Measurements from ENCODE around the gene LRRN2.

Gene LRRN2

DNA sequence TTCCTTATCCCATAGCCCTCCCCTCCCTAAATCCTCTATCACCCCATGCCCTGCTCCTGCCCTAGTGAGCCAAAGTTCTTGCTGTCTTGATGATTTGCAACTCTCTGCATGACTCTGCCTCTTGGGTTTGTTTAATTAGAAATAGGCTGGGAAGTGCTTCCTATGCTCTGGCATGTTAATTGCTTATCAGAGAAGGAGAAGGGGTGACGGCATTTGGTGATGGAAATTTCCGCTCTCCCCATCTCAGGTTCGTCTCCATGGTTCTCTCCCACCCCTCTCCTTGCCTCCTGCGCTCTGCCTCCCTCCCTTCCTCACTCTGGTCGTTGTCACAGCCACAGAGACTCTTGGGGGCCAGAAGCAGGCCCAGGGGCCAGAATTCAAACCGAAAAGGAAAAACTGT lies 68.9 kb downstream of the LRRN2 start:
- Histone ChIP-seq H3K9me3 (no peaks in the 10 kb centered on the region), H3K4me3 (no peak overlapping the region), H4K20me1 (peaks cover 77% of the 10 kb centered on the region), H3K4me2 (no peak overlapping the region), H3K4me1 (peaks cover 44% of the 10 kb centered on the region), H3K27ac (no peak overlapping the region), H3K9ac (no peak overlapping the region), H3K36me3 (peaks cover 64% of the 10 kb centered on the region), H3K27me3 (no peaks in the 10 kb centered on the region)
- TF ChIP-seq Cebpa-rat (IDR thresholded peaks at IDR 0.05) = no peak

DNA sequence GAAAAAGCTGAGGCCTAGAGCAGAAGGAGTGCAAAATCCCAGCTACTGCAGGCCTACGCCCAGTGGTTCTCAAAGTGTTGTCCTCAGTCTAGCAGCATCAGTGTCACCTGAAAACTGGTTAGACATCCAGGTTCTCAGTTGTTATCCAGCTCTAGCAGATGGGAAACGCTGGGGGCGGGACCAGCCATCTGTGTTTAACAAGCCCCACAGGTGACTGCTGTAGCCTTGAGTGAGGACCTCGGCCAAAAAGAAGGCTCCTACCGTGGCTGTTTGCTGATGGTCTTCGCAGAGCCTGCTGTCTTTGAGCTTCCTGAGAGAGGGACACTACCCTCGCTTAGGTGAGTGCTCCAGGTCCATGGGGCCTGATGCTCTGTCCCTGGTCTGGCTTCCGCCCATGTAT lies 69.7 kb downstream of the LRRN2 start:
- Histone ChIP-seq H3K9me3 (no peaks in the 10 kb centered on the region), H3K4me2 (no peak overlapping the region; the same call in 1 of the 2 replicates), H3K9ac (no peak overlapping the region), H3K36me3 (peaks cover 57% of the 10 kb centered on the region), H3K4me3 (no peak overlapping the region), H4K20me1 (peaks cover 69% of the 10 kb centered on the region), H3K4me1 (peaks cover 37% of the 10 kb centered on the region), H3K27me3 (no peaks in the 10 kb centered on the region), H3K27ac (no peak overlapping the region)
- TF ChIP-seq Cebpa-rat (IDR thresholded peaks at IDR 0.05) = no peak

DNA sequence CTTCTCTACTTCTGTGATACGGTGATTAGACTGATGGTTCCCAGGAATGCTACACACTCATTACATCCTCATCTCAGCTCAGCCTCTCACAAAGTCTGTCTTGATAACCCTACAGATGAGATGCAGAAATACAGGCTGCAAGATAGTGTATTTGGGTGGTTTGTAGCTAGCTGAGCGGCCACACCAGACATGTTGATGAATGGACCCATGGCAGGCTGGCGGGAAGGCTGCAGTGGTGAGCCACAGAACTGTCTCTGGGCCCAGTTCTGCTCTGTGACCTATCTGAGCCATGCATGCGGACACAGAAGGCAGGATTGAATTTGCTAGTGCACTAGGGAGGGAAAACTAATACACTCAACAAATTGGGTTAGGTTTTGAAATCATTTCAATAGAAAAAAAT lies 71.9 kb downstream of the LRRN2 start:
- no peak overlapping the region for H3K9ac ChIP-seq
- peaks cover 34% of the 10 kb centered on the region for H3K36me3 ChIP-seq
- peak overlapping the region; percentile 60 for H3K4me2 ChIP-seq
- no peaks in the 10 kb centered on the region for H3K27me3 ChIP-seq
- no peak for TF ChIP-seq Cebpa-rat (IDR thresholded peaks at IDR 0.05)
- no peak overlapping the region for H3K27ac ChIP-seq
- no peak overlapping the region for H3K4me3 ChIP-seq
- peaks cover 37% of the 10 kb centered on the region for H3K4me1 ChIP-seq
- H4K20me1 ChIP-seq = peaks cover 47% of the 10 kb centered on the region
- no peaks in the 10 kb centered on the region for H3K9me3 ChIP-seq

DNA sequence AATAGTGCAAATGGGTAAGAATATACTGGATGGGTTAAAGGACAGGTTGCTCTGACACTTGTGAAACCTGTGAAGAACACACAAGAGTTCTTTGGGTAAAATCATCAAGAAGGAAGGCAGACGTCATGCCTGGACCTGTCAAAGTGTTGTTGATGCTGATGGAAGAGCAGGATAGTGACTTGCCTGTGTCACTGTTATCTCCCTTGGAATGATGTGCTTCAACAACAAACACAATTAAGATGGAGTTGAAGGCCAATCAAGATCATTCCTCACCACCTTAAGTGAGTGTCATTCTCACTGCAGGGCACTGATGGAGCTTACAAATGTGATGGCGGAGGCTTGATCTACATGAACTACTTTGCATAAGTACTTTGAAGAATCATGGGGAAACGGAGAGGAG lies 73.2 kb downstream of the LRRN2 start:
- no peaks in the 10 kb centered on the region for H3K9me3 ChIP-seq
- H4K20me1 ChIP-seq = peaks cover 33% of the 10 kb centered on the region
- H3K9ac ChIP-seq = no peak overlapping the region
- H3K4me2 ChIP-seq = peak overlapping the region; percentile 60
- H3K4me1 ChIP-seq = peaks cover 37% of the 10 kb centered on the region
- no peak overlapping the region for H3K4me3 ChIP-seq
- H3K36me3 ChIP-seq = peaks cover 21% of the 10 kb centered on the region
- no peak overlapping the region for H3K27ac ChIP-seq
- no peaks in the 10 kb centered on the region for H3K27me3 ChIP-seq
- TF ChIP-seq Cebpa-rat (IDR thresholded peaks at IDR 0.05) = no peak

DNA sequence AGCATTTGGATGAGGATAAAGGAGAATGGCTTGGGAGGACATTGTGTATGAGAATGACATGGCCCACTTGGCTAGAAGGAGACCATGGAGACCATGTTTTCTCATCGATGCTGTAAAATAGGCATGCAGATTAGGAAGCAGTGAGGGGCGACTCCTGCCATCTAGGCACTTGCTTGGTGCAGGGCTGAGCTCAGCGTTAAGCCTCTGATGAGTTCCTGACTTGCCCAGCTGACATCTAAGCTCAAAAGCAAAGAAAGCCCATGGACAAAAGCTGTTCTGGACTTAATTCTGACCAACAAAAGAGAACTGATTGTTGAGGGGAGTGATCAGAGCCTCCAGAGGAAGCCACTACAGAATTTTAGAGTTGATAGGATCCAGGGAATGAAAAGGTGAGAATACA lies 74.5 kb downstream of the LRRN2 start:
- Histone ChIP-seq H3K9me3 (no peaks in the 10 kb centered on the region), H3K27me3 (no peaks in the 10 kb centered on the region), H3K27ac (no peak overlapping the region), H3K4me2 (no peak overlapping the region), H4K20me1 (peaks cover 24% of the 10 kb centered on the region), H3K4me1 (peaks cover 37% of the 10 kb centered on the region), H3K4me3 (no peak overlapping the region), H3K9ac (no peak overlapping the region), H3K36me3 (peaks cover 8% of the 10 kb centered on the region)
- TF ChIP-seq Cebpa-rat (IDR thresholded peaks at IDR 0.05) = no peak

DNA sequence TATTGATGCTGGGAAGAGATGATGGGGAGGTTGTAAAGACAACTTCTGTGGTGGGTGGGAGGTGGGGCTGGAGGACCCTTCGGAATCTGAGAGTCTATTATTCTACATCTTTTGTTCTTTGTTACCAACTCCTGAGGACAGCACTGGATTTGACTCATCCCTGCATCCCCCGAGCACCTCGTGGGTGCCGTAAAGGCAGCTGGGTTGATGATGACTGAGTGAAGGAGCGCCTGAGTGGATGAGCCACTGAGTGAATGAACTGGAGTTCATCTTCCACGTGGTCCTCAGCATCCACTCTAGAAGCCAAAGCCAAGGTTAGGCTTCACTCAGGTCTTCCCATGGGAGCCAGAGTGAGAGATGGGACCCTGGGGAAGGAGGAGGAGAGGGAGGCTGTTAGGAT lies 77.6 kb downstream of the LRRN2 start:
- Histone ChIP-seq H3K9me3 (no peaks in the 10 kb centered on the region), H3K27me3 (no peaks in the 10 kb centered on the region), H3K4me1 (peaks cover 8% of the 10 kb centered on the region)

DNA sequence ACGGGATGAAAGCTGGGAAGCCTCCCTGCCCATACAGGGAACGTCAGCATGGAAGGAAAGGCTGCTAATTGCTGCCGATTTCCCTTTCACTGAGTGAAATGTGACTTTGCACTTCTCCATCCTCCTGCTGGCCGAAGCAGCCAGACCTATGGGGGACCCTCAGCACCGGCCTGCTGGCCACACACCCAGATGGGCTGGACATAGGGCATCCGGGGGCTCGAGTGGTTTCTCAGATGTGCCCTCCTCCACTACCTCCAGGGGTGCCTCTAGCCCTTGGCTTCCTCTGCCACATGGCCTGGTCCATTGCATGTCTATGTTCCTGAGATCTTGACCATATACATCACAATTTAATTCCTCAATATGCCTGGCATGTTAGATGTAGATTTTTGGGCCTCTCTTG lies 79.7 kb downstream of the LRRN2 start:
- H4K20me1 ChIP-seq = no peaks in the 10 kb centered on the region
- no peak for TF ChIP-seq Cebpa-rat (IDR thresholded peaks at IDR 0.05)
- no peak overlapping the region for H3K27ac ChIP-seq
- H3K4me2 ChIP-seq = no peak overlapping the region
- no peaks in the 10 kb centered on the region for H3K9me3 ChIP-seq
- no peaks in the 10 kb centered on the region for H3K27me3 ChIP-seq
- H3K36me3 ChIP-seq = no peaks in the 10 kb centered on the region
- H3K4me3 ChIP-seq = no peak overlapping the region
- no peaks in the 10 kb centered on the region for H3K4me1 ChIP-seq
- no peak overlapping the region for H3K9ac ChIP-seq

More for the DNA sequence above, 77.6 kb downstream of the LRRN2 start:
- Histone ChIP-seq H4K20me1 (peaks cover 6% of the 10 kb centered on the region), H3K9ac (no peak overlapping the region), H3K4me3 (no peak overlapping the region), H3K36me3 (no peaks in the 10 kb centered on the region), H3K4me2 (no peak overlapping the region), H3K27ac (no peak overlapping the region)
- no peak for TF ChIP-seq Cebpa-rat (IDR thresholded peaks at IDR 0.05)

DNA sequence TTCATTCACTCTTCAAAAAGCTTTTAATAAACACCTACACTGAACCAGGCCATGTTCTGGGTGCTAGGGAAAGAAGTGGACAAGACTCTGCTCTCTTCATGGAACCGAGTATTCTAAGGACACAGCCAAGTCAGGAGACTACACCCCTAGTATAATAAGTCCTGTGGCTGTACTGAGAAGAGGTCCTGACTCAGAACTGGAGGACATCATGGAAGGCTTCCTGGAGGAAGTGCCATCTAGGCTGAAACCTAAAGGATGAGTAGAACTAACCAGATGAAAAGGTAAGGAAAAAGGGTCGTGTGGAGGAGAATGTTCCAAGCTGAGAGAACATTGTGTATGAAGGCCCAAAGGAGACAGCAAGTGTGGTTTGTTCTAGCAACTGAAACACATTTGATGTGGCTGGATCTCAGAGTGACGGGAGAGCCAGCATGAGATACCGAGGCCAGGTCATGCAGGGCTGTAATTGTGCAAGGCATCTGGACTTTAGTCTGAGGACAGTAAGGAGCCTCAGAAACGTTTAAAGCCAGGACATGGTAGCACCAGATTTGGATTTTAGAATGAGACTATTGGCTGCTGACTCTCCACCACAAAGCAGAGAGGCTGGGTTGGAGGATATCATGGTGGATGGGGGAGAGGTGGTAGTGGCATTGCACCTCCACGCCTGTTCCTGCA lies 82.5 kb downstream of the LRRN2 start:
- Histone ChIP-seq H3K27ac (no peak overlapping the region), H3K36me3 (no peaks in the 10 kb centered on the region), H3K4me3 (no peak overlapping the region), H3K9ac (no peak overlapping the region), H4K20me1 (no peaks in the 10 kb centered on the region), H3K27me3 (no peaks in the 10 kb centered on the region), H3K4me1 (no peaks in the 10 kb centered on the region; the same call in 1 of the 2 replicates), H3K9me3 (no peaks in the 10 kb centered on the region), H3K4me2 (no peak overlapping the region)
- no peak for TF ChIP-seq Cebpa-rat (IDR thresholded peaks at IDR 0.05)

DNA sequence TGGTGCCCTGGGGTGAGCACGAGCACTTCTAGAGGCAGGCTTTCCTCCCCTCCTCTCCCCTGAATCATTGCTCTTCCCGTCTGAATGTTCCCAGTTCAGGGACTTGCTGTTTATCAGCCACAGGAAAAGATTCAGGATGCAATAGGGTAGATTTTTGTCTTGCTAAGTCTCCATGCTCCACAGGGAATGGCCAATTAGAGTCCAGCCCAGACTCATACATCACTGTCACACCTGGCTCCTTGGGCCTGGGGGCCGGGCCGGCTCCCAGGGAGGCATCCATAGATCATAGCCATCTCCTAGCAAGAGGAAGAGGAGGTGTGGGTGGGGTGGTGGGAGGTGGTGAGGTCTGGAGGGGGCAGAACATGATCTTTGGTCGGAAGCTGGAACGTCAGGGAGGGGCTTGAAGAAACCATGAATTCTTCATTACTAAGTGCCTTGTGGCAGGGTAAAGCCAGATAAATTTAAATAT lies 83.4 kb downstream of the LRRN2 start:
- H4K20me1 ChIP-seq = no peaks in the 10 kb centered on the region
- no peak overlapping the region for H3K4me3 ChIP-seq
- no peak overlapping the region for H3K4me2 ChIP-seq
- H3K27ac ChIP-seq = no peak overlapping the region
- no peaks in the 10 kb centered on the region for H3K9me3 ChIP-seq
- no peaks in the 10 kb centered on the region for H3K27me3 ChIP-seq
- H3K36me3 ChIP-seq = no peaks in the 10 kb centered on the region
- H3K4me1 ChIP-seq = no peaks in the 10 kb centered on the region; the same call in 1 of the 2 replicates
- no peak overlapping the region for H3K9ac ChIP-seq
- no peak for TF ChIP-seq Cebpa-rat (IDR thresholded peaks at IDR 0.05)

DNA sequence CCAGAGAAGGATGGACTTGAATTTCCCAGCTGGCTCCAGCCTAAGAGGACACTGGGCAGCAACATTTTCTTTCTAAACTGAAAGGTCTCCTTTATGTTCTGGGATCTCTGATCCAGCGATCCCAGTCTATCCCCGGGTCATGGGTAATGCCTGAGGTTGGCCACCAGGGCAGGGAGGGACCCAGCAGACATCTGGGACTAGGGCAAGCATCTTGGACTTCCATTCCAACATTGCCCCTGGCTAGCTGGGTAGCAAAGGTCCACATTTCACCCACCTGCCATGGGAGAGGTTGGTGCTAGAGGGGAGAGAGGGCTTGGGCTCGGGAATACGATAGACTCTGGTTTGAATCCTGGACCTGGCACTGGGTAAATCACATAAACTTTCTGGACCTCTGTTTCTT lies 84.6 kb downstream of the LRRN2 start:
- no peaks in the 10 kb centered on the region for H3K27me3 ChIP-seq
- no peak overlapping the region for H3K27ac ChIP-seq
- H3K4me2 ChIP-seq = no peak overlapping the region
- no peak overlapping the region for H3K9ac ChIP-seq
- H4K20me1 ChIP-seq = no peaks in the 10 kb centered on the region
- no peaks in the 10 kb centered on the region for H3K36me3 ChIP-seq
- H3K4me3 ChIP-seq = no peak overlapping the region
- H3K9me3 ChIP-seq = no peaks in the 10 kb centered on the region
- no peaks in the 10 kb centered on the region; the same call in 1 of the 2 replicates for H3K4me1 ChIP-seq
- TF ChIP-seq Cebpa-rat (IDR thresholded peaks at IDR 0.05) = no peak

Measured in BLaER1 (cell line).